GM18873 (cell line): ENCODE measurements around the gene RBBP8NL.
"Not testable (repeated sequence)": the region's sequence is repeated elsewhere in the genome, so short reads cannot be mapped to it uniquely, and the experiment has no call there.

Experiments used
- ATAC-seq: cut with Tn5 transposase; IDR thresholded peaks from one replicate; pipeline ENCODE4 v1.9.1; 2021; ENCODE audit warnings: mild to moderate bottlenecking, moderate library complexity, moderate number of reproducible peaks; ENCODE audit not compliant: unreplicated experiment, low FRiP score

RBBP8NL gene

DNA sequence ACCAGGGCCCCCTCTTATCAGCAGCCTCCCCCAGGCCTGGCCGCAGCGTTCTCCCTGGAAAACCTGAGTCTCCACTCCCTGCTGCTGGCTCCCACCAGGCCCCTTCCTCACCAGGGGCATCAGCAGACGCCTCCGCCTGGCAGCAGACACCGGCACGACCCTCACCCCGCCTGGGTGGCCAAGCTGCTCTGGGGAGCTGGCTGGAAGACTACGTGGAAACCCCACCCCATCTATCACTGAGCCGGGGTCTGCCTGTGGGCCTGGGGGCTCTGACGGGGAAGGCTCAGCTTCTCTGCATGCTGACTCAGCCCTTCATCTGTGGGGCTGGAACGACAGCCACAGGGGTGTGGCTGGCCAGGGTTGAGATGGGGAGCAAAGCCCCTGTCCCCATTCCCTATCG lies 19.1 kb upstream of the RBBP8NL start:
- ATAC-seq: no peak

- ATAC-seq: no peak
These were observed 18.4 kb upstream of the RBBP8NL start for GRCh38 chr20:62445553-62446340.

DNA sequence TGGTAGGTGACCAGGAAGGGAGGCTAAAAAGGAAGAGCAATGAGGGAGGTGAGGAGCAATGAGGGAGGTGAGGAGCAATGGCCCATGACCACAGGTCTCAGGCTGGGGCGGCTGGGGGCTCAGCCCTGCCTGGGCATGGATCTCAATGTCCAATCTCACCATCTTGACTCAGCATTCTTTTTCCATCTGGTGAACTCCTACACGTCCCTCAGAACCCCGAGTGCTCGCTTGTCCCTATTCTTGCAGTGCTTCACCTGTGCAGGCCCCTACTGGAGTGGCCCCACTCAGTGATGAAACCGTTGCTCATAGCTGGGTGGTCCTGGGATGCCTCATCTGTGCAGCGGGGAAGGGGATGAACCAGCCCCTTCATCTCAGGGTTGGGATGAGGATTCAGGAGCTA lies 16.9 kb upstream of the RBBP8NL start:
- no peak for ATAC-seq

DNA sequence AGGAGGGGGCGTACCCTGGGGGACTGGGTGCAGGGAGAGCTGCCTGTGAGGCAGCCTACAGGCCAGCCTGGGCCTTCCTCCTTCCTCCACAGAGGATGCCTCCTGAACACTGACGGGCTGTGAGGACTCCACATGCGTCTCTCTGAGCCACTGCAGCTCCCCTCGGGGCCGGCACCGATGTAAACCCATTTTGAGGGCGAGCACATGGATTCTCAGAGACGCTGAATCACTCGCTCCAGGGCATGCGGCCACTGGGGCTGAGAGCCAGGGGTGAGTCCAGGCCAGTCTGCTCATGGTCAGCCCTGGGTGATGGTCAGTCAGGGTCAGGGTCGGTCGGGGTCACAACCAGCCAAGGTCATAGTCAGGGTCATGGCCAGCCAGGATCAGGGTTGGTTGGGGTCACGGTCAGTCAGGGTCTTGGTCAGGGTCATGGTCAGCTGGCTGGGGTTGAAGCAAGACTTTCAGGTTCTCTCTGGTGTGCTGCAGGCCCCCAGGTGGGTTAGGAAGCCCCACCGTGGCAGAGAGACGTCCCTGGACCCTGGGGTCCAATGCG lies 14.7 kb upstream of the RBBP8NL start:
- no peak for ATAC-seq

GRCh38 chr20:62439218-62439617 lies 11.9 kb upstream of the RBBP8NL start:
- no peak for ATAC-seq

DNA sequence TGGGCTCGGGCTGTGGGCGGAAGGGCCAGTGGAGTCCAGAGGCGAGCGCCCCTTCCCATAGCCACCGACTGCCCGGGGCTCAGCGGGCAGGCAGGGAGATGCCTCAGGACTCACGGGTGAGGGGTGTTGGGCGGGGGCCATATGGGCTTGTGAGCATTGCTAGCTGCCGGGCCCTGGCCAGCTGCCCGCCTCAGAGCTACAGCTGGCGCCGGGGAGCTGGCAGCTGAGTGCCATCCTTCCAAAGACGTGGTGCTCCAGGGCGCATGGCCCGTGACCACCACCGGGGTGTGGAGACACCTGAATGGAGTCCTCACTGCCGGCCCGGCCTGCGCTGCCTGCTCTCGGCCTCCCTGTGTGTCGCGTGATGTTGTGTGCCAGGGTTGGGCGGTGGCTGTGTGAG lies 10.6 kb upstream of the RBBP8NL start:
- ATAC-seq: no peak

DNA sequence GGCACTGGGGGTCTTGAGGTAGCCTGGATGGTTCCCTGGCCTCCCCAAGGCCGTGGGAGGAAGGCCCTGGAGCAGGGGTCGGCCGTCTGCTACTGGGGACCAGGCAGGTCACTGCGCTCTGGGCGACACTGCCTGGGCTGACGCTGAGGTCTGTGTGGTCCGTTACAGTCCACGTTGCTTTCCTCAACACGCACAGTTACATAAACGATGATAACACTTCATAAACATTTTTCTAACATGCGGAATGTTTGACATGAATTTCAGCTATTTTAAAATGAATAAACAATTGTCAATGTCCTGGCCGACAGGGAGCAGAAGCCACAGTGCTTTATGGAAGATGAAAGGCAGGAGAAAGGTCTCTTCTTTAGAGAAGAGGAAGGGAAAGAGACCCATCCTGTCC lies 10.2 kb upstream of the RBBP8NL start:
- no peak for ATAC-seq

- ATAC-seq: no peak
These were observed 9.4 kb upstream of the RBBP8NL start for GRCh38 chr20:62436692-62437091.

- no peak for ATAC-seq
These were observed 6.5 kb upstream of the RBBP8NL start for GRCh38 chr20:62433658-62434497.

DNA sequence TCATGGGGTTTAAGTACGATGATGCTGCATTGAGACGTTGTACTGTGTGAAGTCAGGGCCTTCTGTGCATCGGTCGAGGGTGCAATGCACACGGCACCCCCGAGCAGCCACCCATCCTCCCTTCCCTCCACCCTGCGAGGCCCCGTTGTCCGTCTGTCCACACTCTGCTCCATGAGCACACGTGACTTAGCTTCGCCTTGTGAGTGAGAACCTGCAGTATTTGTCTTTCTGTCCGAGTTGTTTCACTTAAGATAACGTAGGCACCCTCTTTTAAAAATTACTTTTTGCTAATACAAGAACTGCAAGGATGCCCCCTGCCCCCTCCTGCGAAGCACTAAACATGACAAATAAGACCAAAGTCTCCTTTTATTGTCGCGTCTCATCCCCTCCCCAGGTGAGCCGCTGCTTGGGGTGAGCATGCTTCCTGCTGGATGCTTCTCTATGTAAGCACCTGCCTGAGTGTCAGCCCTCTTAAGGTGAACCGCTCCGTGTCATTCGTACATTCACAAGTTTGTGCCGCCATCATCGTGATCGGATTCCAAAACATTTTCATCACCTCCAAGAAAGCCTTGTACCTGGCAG lies 3.6 kb upstream of the RBBP8NL start:
- ATAC-seq: no peak

DNA sequence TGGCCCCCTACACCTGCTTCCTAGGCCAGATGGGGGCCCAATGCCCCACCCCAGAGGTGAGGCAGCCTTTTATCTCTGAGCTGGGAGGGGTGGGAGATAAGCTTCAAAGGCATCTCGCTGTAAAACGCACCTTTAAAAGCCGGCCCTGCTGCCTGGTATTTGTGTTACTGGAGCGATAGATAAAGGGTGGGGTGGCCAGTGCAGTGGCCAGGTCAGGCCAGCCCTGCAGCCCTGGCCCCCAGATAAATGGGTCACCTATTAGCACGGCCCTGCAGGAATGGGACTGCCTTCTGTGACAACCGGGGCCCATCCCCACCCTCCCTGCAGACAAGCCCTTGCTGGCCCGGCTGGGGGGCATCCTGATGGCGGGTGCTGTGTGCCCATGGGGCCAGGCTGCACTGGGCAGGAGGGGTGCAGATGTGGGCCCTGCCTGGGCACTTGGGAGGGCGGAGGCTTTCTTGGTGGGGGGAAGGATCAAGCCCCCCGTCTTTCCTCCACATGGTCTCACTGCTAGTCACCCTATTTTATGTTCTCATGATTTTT lies 3.0 kb upstream of the RBBP8NL start:
- ATAC-seq: no peak

DNA sequence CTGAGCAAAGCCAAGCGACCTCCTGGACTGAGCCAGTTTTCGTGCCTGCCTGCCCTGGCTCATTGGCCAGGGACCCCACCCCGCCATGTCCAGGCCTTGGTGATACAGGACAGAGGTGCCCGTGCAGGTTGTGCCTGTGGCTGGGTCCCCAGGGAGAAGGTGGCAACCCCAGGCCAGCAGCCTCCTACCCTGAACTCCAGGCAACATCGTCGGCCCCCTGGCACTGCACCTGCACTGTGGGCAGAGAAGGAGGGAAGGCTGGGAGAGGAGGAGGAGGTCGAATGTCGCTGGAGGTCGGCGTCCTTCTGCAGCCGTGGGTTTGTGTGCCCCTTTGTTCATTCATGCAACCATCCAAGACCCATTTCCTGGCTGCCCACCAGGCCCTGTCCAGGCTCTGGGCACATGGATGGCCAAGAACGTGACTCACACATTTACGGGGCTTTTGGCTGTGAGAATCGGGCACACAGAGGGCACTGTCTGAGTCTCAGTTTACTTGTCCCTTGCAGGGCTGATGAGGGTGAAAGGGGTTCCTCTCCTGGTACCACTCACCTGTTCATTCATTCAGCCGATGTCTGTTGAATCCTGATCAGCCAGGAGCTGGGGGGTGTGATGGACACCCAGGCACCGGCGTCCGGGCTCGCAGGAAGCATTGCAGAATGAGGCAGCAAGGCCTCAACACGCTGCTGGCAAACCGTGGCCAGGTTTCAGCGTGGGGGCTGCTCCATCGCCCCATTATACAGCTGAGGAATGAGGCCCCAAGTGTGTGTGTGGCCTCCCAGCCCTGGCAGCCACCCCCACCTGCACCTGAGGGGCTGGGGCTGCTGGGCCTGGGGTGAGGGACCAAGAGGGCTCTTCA lies 2.3 kb upstream of the RBBP8NL start:
- no peak for ATAC-seq

- ATAC-seq: no peak
These were observed 1.3 kb upstream of the RBBP8NL start for GRCh38 chr20:62428396-62429295.

DNA sequence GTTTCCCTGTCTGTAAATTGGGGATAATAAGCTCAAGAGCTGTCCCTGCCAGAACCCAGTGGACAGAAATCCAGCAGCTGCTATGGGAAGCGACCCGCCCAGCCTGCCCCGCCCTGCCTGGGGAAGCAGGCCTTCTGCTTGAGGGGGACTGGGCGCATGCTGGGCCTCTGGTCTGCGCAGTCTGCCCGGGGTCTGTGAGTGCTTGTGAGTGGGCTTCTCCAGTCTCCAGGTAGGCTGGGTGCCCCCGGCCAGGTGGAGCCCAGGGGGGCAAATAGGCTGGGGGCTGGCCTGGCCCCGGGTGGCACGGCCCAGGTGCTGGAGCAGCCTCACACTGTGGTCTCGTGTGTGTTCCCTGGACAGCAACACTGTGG lies 648 bp upstream of the RBBP8NL start:
- no peak for ATAC-seq

GRCh38 chr20:62426699-62427131 lies 624 bp downstream of the RBBP8NL start:
- ATAC-seq: no peak

DNA sequence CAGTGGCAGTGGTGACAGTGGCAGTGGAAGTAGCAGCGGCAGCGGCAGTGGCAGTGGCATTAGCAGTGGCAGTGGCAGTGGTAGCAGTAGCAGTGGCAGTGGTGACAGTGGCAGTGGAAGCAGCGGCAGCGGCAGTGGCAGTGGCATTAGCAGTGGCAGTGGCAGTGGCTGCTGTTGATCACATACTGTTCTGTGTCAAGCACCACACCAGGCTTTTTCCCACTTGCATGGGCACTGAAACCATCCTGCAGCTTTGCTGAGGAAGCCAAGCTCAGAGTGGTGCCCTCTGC lies 1.3 kb downstream of the RBBP8NL start:
- not testable (repeated sequence) for ATAC-seq

- ATAC-seq: no peak
These were observed 1.9 kb downstream of the RBBP8NL start for GRCh38 chr20:62425281-62426058.
